ENCODE measurements around the gene ABHD14A.

DNA sequence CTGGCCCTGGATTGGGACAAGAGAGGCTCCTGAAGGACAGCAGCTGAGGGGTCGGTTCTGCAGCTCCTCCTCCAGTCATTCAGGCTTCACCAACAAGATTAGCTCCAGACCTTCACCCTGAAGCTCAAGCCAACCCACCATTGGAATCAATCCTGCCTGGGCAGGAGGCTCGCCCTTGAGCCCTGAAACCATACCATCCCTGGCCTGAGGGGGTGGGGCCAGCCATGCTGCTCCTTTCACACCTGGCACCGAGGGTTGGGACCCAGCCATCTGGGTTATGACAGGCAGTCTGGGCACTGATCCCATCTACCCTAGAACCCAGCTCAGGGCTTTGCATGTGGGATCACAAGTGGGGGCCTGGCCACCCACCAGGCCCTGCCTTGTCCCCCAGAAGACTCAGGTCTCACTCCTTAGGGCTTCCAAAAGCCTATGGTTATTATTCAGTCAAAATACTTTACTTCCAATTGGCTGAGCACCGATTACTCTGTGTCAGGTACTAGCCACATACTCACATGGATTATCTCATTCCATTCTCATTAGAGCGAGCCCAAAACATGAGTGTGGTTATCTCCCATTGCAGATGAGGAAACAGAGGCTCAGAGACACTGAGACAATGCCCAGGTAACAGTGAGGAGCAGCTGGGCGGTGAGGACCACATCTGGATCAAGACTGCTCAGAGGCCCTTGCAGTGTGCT is 4.1 kb upstream of the ABHD14A start:
- TF ChIP-seq GATA2 (IDR thresholded peaks at IDR 0.05; ENCODE audit: low read depth, low read length) (no peak), GATA3 (IDR thresholded peaks at IDR 0.05; ENCODE audit: low read depth, low read length) (no peak)
